T-cell (primary cell): ENCODE data around the gene UBE2E2. TPM values are rescaled to one million over a fixed set of nuclear protein-coding genes. Genes with fewer than 3 reads are reported as not detected.

Experiments
- ATAC-seq, 4 experiments: fragments of 200-7000 bp in 3 of 4; fragments of 150-1000 bp in 1 of 4; cut with Tn5 transposase; replicated peaks in 1 of 4; 1 replicate in 3 of 4; 2 replicates in 1 of 4; pipeline ENCODE4 v1.10.0; 2021; ENCODE audit warnings: moderate library complexity in 3 of 4, mild to moderate bottlenecking in 2 of 4, moderate number of reproducible peaks in 1 of 4
- CTCF ChIA-PET, 2 donors: fragments of 300-600 bp; sonication (Branson Sonifier 250); formaldehyde crosslinking; loops; one replicate each; lab custom pipeline; 2022; ENCODE audit warnings: antibody characterized with exemption in 2 of 2; lab: Charles Lee
- POLR2A ChIA-PET, 2 donors: fragments of 300-600 bp; sonication (Branson Sonifier 250); formaldehyde crosslinking; loops; one replicate each; lab custom pipeline; 2022; ENCODE audit warnings: antibody characterized with exemption in 2 of 2; lab: Charles Lee
- DNase-seq, 35 experiments: peaks; one replicate each; pipeline versions ENCODE4 v3.0.0 to v3.0.0-alpha.2; 2013 to 2023
- H3K27ac ChIP-seq: one replicate; pipeline ENCODE4 v1.5.1; 2013; ENCODE audit warnings: low read length
- H3K27me3 ChIP-seq, 2 experiments: replicated peaks in 1 of 2; 1 replicate in 1 of 2; 2 replicates in 1 of 2; pipeline versions ENCODE4 v1.6.1 to v1.7.0; 2013; ENCODE audit warnings: low read length in 1 of 2, mixed read lengths in 1 of 2; ENCODE audit not compliant: control insufficient read depth in 2 of 2, insufficient read depth in 2 of 2; ENCODE audit errors: extremely low read depth in 1 of 2
- H3K36me3 ChIP-seq, 2 donors: 1 replicate in 1 of 2; 2 replicates in 1 of 2; pipeline versions ENCODE4 v1.6.1 to v1.7.0; 2013; ENCODE audit warnings: low read length in 1 of 2; ENCODE audit not compliant: control insufficient read depth in 2 of 2, insufficient read depth in 1 of 2; ENCODE audit errors: extremely low read depth in 1 of 2
- H3K4me1 ChIP-seq, 2 experiments: 1 replicate in 1 of 2; 2 replicates in 1 of 2; pipeline versions ENCODE4 v1.6.1 to v1.7.0; 2013; ENCODE audit warnings: low read length in 2 of 2, mixed read lengths in 1 of 2; ENCODE audit not compliant: insufficient read depth in 2 of 2, control insufficient read depth in 1 of 2; ENCODE audit errors: extremely low read depth in 1 of 2
- H3K4me3 ChIP-seq, 2 donors: 1 replicate in 1 of 2; 2 replicates in 1 of 2; pipeline versions ENCODE4 v1.5.1 to v1.7.0; 2013; ENCODE audit warnings: mild to moderate bottlenecking in 2 of 2, low read length in 1 of 2, moderate library complexity in 1 of 2; ENCODE audit not compliant: control insufficient read depth in 1 of 2; ENCODE audit errors: extremely low read depth in 1 of 2
- H3K9me3 ChIP-seq: 2 replicates; pipeline ENCODE4 v1.7.0; 2013
- H3K27ac Mint-ChIP-seq, 2 donors: one replicate each; pipeline ENCODE4 v1.8.0; 2020 to 2021; ENCODE audit warnings: mild to moderate bottlenecking in 2 of 2, mixed read lengths in 2 of 2
- H3K27me3 Mint-ChIP-seq, 2 donors: one replicate each; pipeline ENCODE4 v1.8.0; 2021 to 2022; ENCODE audit warnings: mixed read lengths in 2 of 2
- H3K36me3 Mint-ChIP-seq: one replicate; pipeline ENCODE4 v1.8.0; 2021; ENCODE audit warnings: mixed read lengths
- H3K4me1 Mint-ChIP-seq, 3 donors: one replicate each; pipeline ENCODE4 v1.8.0; 2020 to 2022; ENCODE audit warnings: mixed read lengths in 3 of 3, mild to moderate bottlenecking in 1 of 3
- H3K4me3 Mint-ChIP-seq, 3 donors: one replicate each; pipeline ENCODE4 v1.8.0; 2020 to 2022; ENCODE audit warnings: mild to moderate bottlenecking in 3 of 3, mixed read lengths in 3 of 3, moderate library complexity in 3 of 3
- H3K9me3 Mint-ChIP-seq, 3 donors: one replicate each; pipeline ENCODE4 v1.8.0; 2020 to 2022; ENCODE audit warnings: mixed read lengths in 3 of 3
- WGBS: methylation state at CpG from one replicate; pipeline ENCODE4 v1.1.5; 2013; ENCODE audit warnings: missing lambda C conversion rate; ENCODE audit not compliant: insufficient coverage; 5-methylcytosine and 5-hydroxymethylcytosine counted together
- total RNA-seq, 35 experiments: library from RNA in 6 of 35; stranded (reverse) in 6 of 35; fragments of 120-200 nt in 1 of 35; gene quantifications; one replicate each; pipeline versions ENCODE4 v1.2.1 to v1.2.4 and lab custom pipeline; 2013 to 2026

The UBE2E2 gene
- total RNA-seq, 5 donors from 2014 or later (not counting 1 experiment from before 2014, with no cell fraction given) = 7.2 to 17.6 (median 7.5) TPM

- POLR2A ChIA-PET = no interaction called here
- Mint-ChIP-seq H3K9me3 (no peaks in the 10 kb centered on the region), H3K27me3 (no peaks in the 10 kb centered on the region), H3K27ac (no peak overlapping the region), H3K36me3 (no peaks in the 10 kb centered on the region), H3K4me3 (no peak overlapping the region), H3K4me1 (peaks cover 0 to 5% (median 0%) of the 10 kb centered on the region in 3 donors)
- Histone ChIP-seq H3K4me3 (no peak overlapping the region), H3K9me3 (no peaks in the 10 kb centered on the region), H3K27me3 (no peaks in the 10 kb centered on the region), H3K4me1 (no peaks in the 10 kb centered on the region), H3K36me3 (no peaks in the 10 kb centered on the region), H3K27ac (no peak overlapping the region)
- ATAC-seq = no peak
- no CpG with 5 or more reads among the region's 2 CpGs for WGBS
- CTCF ChIA-PET = no interaction called here
- DNase-seq = no peak
Measured at GRCh38 chr3:23527326-23527725, 324.2 kb downstream of the UBE2E2 start.

GRCh38 chr3:23533596-23533995 is 330.5 kb downstream of the UBE2E2 start:
- CTCF ChIA-PET = interaction anchor here in 1 of 2 donors (0.8 kb wide), 1 partner anchor 9 kb away, joined by 7 read pairs; no protein-coding TSS in a partner anchor
- Mint-ChIP-seq H3K4me1 (peaks cover 0 to 5% (median 0%) of the 10 kb centered on the region in 3 donors), H3K27me3 (no peaks in the 10 kb centered on the region), H3K4me3 (no peak overlapping the region), H3K27ac (no peak overlapping the region), H3K36me3 (peaks cover 3% of the 10 kb centered on the region), H3K9me3 (no peaks in the 10 kb centered on the region)
- H3K36me3 ChIP-seq = no peaks in the 10 kb centered on the region
- POLR2A ChIA-PET = no interaction called here
- H3K27ac ChIP-seq = no peak overlapping the region
- ATAC-seq (no peak), DNase-seq (no peak)
- no peaks in the 10 kb centered on the region for H3K4me1 ChIP-seq
- no peak overlapping the region for H3K4me3 ChIP-seq
- WGBS = 94% methylated on average over 9 of the region's 11 CpGs
- no peaks in the 10 kb centered on the region for H3K27me3 ChIP-seq
- no peaks in the 10 kb centered on the region for H3K9me3 ChIP-seq

DNA sequence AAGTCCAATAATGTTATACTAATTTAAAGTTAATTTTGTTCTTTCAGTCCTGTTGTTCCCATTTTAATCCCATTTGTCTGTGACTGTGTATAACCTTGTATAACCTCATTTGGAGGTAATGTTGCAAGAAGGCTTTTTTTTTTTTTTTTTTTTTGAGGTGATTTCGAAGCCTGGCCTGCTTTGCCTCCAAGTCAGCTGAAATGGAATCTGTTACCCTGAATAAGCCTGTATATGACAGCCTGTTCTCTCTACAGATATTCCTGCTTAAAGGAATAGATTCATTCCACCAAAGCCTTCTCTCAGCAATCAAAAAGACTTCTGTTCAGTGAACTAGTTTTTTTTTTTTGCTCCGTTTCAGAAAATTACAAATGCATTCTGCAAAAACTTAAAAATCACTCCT is 330.9 kb downstream of the UBE2E2 start:
- CTCF ChIA-PET = no interaction called here
- no peak overlapping the region for H3K27ac Mint-ChIP-seq
- no peaks in the 10 kb centered on the region for H3K9me3 ChIP-seq
- no peaks in the 10 kb centered on the region for H3K9me3 Mint-ChIP-seq
- peaks cover 3% of the 10 kb centered on the region for H3K36me3 Mint-ChIP-seq
- no peak overlapping the region for H3K27ac ChIP-seq
- no peak overlapping the region for H3K4me3 Mint-ChIP-seq
- no CpG with 5 or more reads among the region's 2 CpGs for whole genome bisulfite sequencing
- no peaks in the 10 kb centered on the region for H3K27me3 ChIP-seq
- no peak for ATAC-seq
- H3K4me1 ChIP-seq = no peaks in the 10 kb centered on the region
- H3K36me3 ChIP-seq = no peaks in the 10 kb centered on the region
- POLR2A ChIA-PET = no interaction called here
- peaks cover 0 to 5% (median 0%) of the 10 kb centered on the region in 3 donors for H3K4me1 Mint-ChIP-seq
- no peak for DNase-seq
- no peak overlapping the region for H3K4me3 ChIP-seq
- no peaks in the 10 kb centered on the region for H3K27me3 Mint-ChIP-seq

DNA sequence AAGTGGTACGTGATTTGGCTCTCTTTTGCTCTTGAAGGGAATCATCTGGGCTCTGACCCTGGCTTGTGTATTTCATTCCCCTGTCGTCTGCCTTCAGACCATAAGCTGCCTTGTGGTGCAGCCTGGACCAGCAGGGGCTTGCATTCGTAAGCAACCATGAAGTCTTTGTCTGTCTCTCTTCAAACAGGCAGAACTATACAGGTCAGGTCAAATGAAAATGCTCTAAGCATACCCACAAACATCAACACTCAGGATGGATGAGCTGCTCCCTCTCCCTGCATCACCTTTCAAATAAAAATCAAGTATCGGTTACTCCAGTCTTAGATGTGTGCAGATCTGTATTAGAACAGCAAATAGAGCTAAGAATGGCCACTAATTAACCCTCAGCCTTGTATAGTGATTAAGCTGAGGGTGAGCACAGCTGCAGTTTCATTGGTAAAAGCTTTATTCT is 334.0 kb downstream of the UBE2E2 start:
- Mint-ChIP-seq H3K4me3 (no peak overlapping the region), H3K36me3 (peaks cover 3% of the 10 kb centered on the region), H3K4me1 (no peaks in the 10 kb centered on the region), H3K27ac (no peak overlapping the region), H3K27me3 (no peaks in the 10 kb centered on the region), H3K9me3 (no peaks in the 10 kb centered on the region)
- Histone ChIP-seq H3K9me3 (no peaks in the 10 kb centered on the region), H3K4me1 (no peaks in the 10 kb centered on the region), H3K4me3 (no peak overlapping the region), H3K27me3 (no peaks in the 10 kb centered on the region), H3K27ac (no peak overlapping the region), H3K36me3 (no peaks in the 10 kb centered on the region)
- DNase-seq = no peak
- 94% methylated on average over 2 of the region's 4 CpGs for WGBS
- ChIA-PET CTCF (no interaction called here), POLR2A (no interaction called here)
- no peak for ATAC-seq

- no peaks in the 10 kb centered on the region for H3K36me3 ChIP-seq
- ChIA-PET POLR2A (no interaction called here), CTCF (no interaction called here)
- Mint-ChIP-seq H3K36me3 (peaks cover 3% of the 10 kb centered on the region), H3K4me1 (no peaks in the 10 kb centered on the region), H3K9me3 (no peaks in the 10 kb centered on the region), H3K27ac (no peak overlapping the region), H3K4me3 (no peak overlapping the region), H3K27me3 (no peaks in the 10 kb centered on the region)
- H3K27ac ChIP-seq = no peak overlapping the region
- WGBS = no CpG with 5 or more reads among the region's 2 CpGs
- no peaks in the 10 kb centered on the region for H3K9me3 ChIP-seq
- no peak for DNase-seq
- no peaks in the 10 kb centered on the region for H3K4me1 ChIP-seq
- ATAC-seq = no peak
- no peak overlapping the region for H3K4me3 ChIP-seq
- H3K27me3 ChIP-seq = no peaks in the 10 kb centered on the region
Measured at GRCh38 chr3:23539185-23539584, 336.1 kb downstream of the UBE2E2 start.

DNA sequence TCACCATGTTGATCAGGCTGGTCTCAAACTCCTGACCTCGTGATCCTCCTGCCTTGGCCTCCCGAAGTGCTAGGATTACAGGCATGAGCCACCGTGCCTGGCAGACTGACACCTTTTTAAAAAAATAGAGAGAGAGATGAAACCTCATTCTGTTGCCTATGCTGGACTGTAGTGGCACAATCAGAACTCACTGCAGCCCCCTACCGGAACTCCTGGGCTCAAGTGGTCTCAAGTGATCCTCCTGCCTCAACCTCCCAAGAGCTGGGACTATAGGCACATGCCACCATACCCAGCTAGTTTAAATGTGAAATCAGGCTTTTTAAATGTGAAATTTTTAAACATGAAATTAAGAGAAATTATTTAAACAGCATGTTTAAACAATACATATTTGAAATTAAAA is 337.5 kb downstream of the UBE2E2 start:
- H3K27ac Mint-ChIP-seq = no peak overlapping the region
- H3K4me3 ChIP-seq = no peak overlapping the region
- no peaks in the 10 kb centered on the region for H3K27me3 ChIP-seq
- H3K27ac ChIP-seq = no peak overlapping the region
- ATAC-seq = no peak
- H3K9me3 Mint-ChIP-seq = no peaks in the 10 kb centered on the region
- POLR2A ChIA-PET = no interaction called here
- no peaks in the 10 kb centered on the region for H3K4me1 Mint-ChIP-seq
- CTCF ChIA-PET = no interaction called here
- no peak overlapping the region for H3K4me3 Mint-ChIP-seq
- no peaks in the 10 kb centered on the region for H3K27me3 Mint-ChIP-seq
- H3K36me3 Mint-ChIP-seq = no peaks in the 10 kb centered on the region
- no peak for DNase-seq
- H3K4me1 ChIP-seq = no peaks in the 10 kb centered on the region
- no peaks in the 10 kb centered on the region for H3K36me3 ChIP-seq
- 59% methylated on average over 2 of the region's 4 CpGs for WGBS
- no peaks in the 10 kb centered on the region for H3K9me3 ChIP-seq

GRCh38 chr3:23542079-23542478 is 339.0 kb downstream of the UBE2E2 start:
- Histone ChIP-seq H3K27me3 (no peaks in the 10 kb centered on the region), H3K4me3 (no peak overlapping the region), H3K4me1 (no peaks in the 10 kb centered on the region), H3K27ac (no peak overlapping the region), H3K9me3 (no peaks in the 10 kb centered on the region), H3K36me3 (no peaks in the 10 kb centered on the region)
- DNase-seq (no peak), ATAC-seq (no peak)
- no peaks in the 10 kb centered on the region for H3K9me3 Mint-ChIP-seq
- no CpG with 5 or more reads among the region's 4 CpGs for WGBS
- no peak overlapping the region for H3K27ac Mint-ChIP-seq
- H3K36me3 Mint-ChIP-seq = no peaks in the 10 kb centered on the region
- ChIA-PET CTCF (no interaction called here), POLR2A (no interaction called here)
- no peak overlapping the region for H3K4me3 Mint-ChIP-seq
- H3K27me3 Mint-ChIP-seq = no peaks in the 10 kb centered on the region
- no peaks in the 10 kb centered on the region for H3K4me1 Mint-ChIP-seq
